ENCODE measurements around the gene ZCCHC18.
A peak's percentile ranks its signal among the peaks of the same experiment; 100 is the strongest.
"Not testable (repeated sequence)": the region's sequence is repeated elsewhere in the genome, so short reads cannot be mapped to it uniquely, and the experiment has no call there.

The ZCCHC18 gene

GRCh38 chrX:104105330-104106262 lies 6.7 kb upstream of the ZCCHC18 start:
- Histone ChIP-seq H3K4me1 (ENCODE audit: control insufficient read depth, low read depth, low read length) (no peaks in the 10 kb centered on the region), H3K36me3 (ENCODE audit: control insufficient read depth, low read depth, low read length) (no peaks in the 10 kb centered on the region), H3K4me3 (ENCODE audit: low read length) (no peak overlapping the region), H3K27ac (ENCODE audit: low read length) (no peak overlapping the region), H3K9me3 (ENCODE audit: control insufficient read depth, low read depth, low read length) (no peaks in the 10 kb centered on the region), H3K27me3 (ENCODE audit: control insufficient read depth, insufficient read depth, low read length) (no peaks in the 10 kb centered on the region), H3K9ac (ENCODE audit: low read length) (no peak overlapping the region)

DNA sequence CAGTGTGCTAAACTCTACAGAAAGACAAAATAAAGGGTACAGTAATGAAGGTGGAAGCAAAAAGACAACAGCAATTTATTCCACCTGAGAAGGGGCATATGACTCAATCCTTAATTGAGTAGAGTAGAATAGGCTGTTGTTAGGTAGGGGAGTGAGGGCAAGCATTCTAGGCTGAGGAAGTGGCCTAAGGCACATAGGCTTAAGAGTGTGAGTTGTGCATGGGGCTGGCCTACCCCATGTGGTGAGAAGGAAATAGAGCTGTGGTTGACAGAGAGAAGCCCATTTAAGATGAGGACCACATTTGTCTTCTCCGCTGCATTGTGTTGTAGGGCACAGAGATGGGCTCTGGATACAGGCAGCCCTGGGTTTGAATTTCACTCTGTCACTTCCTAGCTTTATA lies 3.4 kb upstream of the ZCCHC18 start:
- no peaks in the 10 kb centered on the region for H3K36me3 ChIP-seq (ENCODE audit: control insufficient read depth, low read depth, low read length)
- H3K4me3 ChIP-seq (ENCODE audit: low read length): no peak overlapping the region
- H3K9ac ChIP-seq (ENCODE audit: low read length): no peak overlapping the region
- peaks cover 5% of the 10 kb centered on the region for H3K4me1 ChIP-seq (ENCODE audit: control insufficient read depth, low read depth, low read length)
- peaks cover 5% of the 10 kb centered on the region for H3K27me3 ChIP-seq (ENCODE audit: control insufficient read depth, insufficient read depth, low read length)
- H3K9me3 ChIP-seq (ENCODE audit: control insufficient read depth, low read depth, low read length): no peaks in the 10 kb centered on the region
- no peak overlapping the region for H3K27ac ChIP-seq (ENCODE audit: low read length)

GRCh38 chrX:104110491-104111240 lies 1.7 kb upstream of the ZCCHC18 start:
- not testable (repeated sequence) for H3K9ac ChIP-seq (ENCODE audit: low read length); H3K27ac ChIP-seq (ENCODE audit: low read length); H3K9me3 ChIP-seq (ENCODE audit: control insufficient read depth, low read depth, low read length)

GRCh38 chrX:104113222-104113965 lies 1.1 kb downstream of the ZCCHC18 start:
- Histone ChIP-seq H3K4me3 (ENCODE audit: low read length) (peak overlapping the region; percentile 90), H3K9ac (ENCODE audit: low read length) (peak overlapping the region; percentile 88), H3K9me3 (ENCODE audit: control insufficient read depth, low read depth, low read length) (no peaks in the 10 kb centered on the region), H3K27me3 (ENCODE audit: control insufficient read depth, insufficient read depth, low read length) (peaks cover 17% of the 10 kb centered on the region), H3K27ac (ENCODE audit: low read length) (no peak overlapping the region), H3K36me3 (ENCODE audit: control insufficient read depth, low read depth, low read length) (no peaks in the 10 kb centered on the region), H3K4me1 (ENCODE audit: control insufficient read depth, low read depth, low read length) (peaks cover 8% of the 10 kb centered on the region)

More at GRCh38 chrX:104110491-104111240, 1.7 kb upstream of the ZCCHC18 start:
- not testable (repeated sequence) for H3K36me3 ChIP-seq (ENCODE audit: control insufficient read depth, low read depth, low read length); H3K4me1 ChIP-seq (ENCODE audit: control insufficient read depth, low read depth, low read length); H3K4me3 ChIP-seq (ENCODE audit: low read length)
- peaks cover 17% of the 10 kb centered on the region for H3K27me3 ChIP-seq (ENCODE audit: control insufficient read depth, insufficient read depth, low read length)

GRCh38 chrX:104117759-104118158 lies 5.4 kb downstream of the ZCCHC18 start:
- Histone ChIP-seq H3K4me3 (ENCODE audit: low read length) (no peak overlapping the region), H3K9ac (ENCODE audit: low read length) (no peak overlapping the region), H3K4me1 (ENCODE audit: control insufficient read depth, low read depth, low read length) (peaks cover 13% of the 10 kb centered on the region), H3K36me3 (ENCODE audit: control insufficient read depth, low read depth, low read length) (no peaks in the 10 kb centered on the region), H3K27me3 (ENCODE audit: control insufficient read depth, insufficient read depth, low read length) (peaks cover 17% of the 10 kb centered on the region), H3K9me3 (ENCODE audit: control insufficient read depth, low read depth, low read length) (no peaks in the 10 kb centered on the region), H3K27ac (ENCODE audit: low read length) (no peak overlapping the region)

DNA sequence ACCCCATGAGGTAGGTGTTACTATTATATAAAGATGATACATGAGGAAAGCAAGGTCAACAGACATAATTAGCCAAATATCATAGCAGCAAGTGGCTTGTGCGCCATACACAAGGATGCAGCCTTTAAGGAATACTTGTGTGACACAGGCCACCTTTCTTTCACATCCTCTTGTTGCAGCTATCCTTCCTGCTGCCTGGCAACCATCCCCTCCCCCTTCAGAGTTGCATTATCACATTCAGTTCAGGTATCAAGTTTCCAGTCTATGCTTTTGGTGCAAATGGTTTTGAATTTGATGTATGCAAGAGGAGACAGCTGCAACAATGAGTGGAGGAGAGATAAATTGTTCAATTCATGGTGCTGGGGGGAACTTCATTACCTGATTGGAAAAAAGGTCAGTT lies 6.4 kb downstream of the ZCCHC18 start:
- Histone ChIP-seq H3K9me3 (ENCODE audit: control insufficient read depth, low read depth, low read length) (no peaks in the 10 kb centered on the region), H3K27me3 (ENCODE audit: control insufficient read depth, insufficient read depth, low read length) (peaks cover 14% of the 10 kb centered on the region), H3K36me3 (ENCODE audit: control insufficient read depth, low read depth, low read length) (no peaks in the 10 kb centered on the region), H3K4me3 (ENCODE audit: low read length) (no peak overlapping the region), H3K4me1 (ENCODE audit: control insufficient read depth, low read depth, low read length) (peaks cover 9% of the 10 kb centered on the region), H3K27ac (ENCODE audit: low read length) (no peak overlapping the region), H3K9ac (ENCODE audit: low read length) (no peak overlapping the region)

DNA sequence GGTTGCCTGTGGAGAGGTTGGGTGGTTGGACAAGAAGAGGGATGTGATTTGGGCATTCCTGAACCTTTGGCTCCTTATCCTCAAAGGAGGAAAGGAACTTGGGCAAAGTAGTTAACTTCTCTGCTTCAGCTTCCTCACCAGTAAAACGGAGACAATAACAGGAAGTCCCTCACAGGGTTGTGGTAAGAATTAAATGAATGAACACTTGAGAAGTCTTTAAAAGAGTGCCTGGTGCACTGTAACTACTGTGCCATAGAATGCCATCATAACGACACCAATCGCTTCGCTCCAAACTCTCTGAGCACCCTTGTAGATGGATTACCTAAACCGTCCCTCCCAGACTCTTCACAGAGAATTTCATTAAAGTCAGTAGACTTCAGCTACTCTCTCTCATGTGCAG lies 10.5 kb downstream of the ZCCHC18 start:
- H3K27me3 ChIP-seq (ENCODE audit: control insufficient read depth, insufficient read depth, low read length): no peaks in the 10 kb centered on the region
- no peaks in the 10 kb centered on the region for H3K9me3 ChIP-seq (ENCODE audit: control insufficient read depth, low read depth, low read length)
- no peaks in the 10 kb centered on the region for H3K36me3 ChIP-seq (ENCODE audit: control insufficient read depth, low read depth, low read length)
- H3K4me1 ChIP-seq (ENCODE audit: control insufficient read depth, low read depth, low read length): peaks cover 5% of the 10 kb centered on the region
- H3K9ac ChIP-seq (ENCODE audit: low read length): no peak overlapping the region
- H3K27ac ChIP-seq (ENCODE audit: low read length): no peak overlapping the region
- H3K4me3 ChIP-seq (ENCODE audit: low read length): no peak overlapping the region

- Histone ChIP-seq H3K4me1 (ENCODE audit: control insufficient read depth, low read depth, low read length) (no peaks in the 10 kb centered on the region), H3K36me3 (ENCODE audit: control insufficient read depth, low read depth, low read length) (no peaks in the 10 kb centered on the region), H3K27me3 (ENCODE audit: control insufficient read depth, insufficient read depth, low read length) (no peaks in the 10 kb centered on the region), H3K27ac (ENCODE audit: low read length) (no peak overlapping the region), H3K9ac (ENCODE audit: low read length) (no peak overlapping the region), H3K4me3 (ENCODE audit: low read length) (no peak overlapping the region), H3K9me3 (ENCODE audit: control insufficient read depth, low read depth, low read length) (no peaks in the 10 kb centered on the region)
Observed at GRCh38 chrX:104126856-104127255, 14.5 kb downstream of the ZCCHC18 start.

DNA sequence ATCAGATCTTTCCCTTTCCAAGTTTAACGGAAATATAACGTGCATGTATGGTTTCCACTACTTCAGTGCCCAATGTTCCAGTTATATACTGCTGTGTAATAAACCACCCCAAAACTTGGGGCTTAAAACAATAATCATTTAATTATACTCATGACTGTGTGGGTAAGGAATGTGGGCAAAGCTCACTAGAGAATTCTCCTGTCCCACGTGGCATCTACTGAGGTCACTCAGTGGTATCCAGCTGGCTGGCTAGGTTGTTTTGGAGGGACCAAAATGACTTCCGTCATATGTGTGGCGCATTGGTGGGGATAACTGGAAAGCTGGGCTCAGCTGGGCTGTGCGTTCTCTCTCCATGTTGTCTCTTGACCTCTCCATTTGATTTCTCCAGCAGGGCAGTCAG lies 18.5 kb downstream of the ZCCHC18 start:
- no peak overlapping the region for H3K9ac ChIP-seq (ENCODE audit: low read length)
- no peaks in the 10 kb centered on the region for H3K27me3 ChIP-seq (ENCODE audit: control insufficient read depth, insufficient read depth, low read length)
- no peaks in the 10 kb centered on the region for H3K36me3 ChIP-seq (ENCODE audit: control insufficient read depth, low read depth, low read length)
- no peaks in the 10 kb centered on the region for H3K9me3 ChIP-seq (ENCODE audit: control insufficient read depth, low read depth, low read length)
- H3K27ac ChIP-seq (ENCODE audit: low read length): no peak overlapping the region
- H3K4me1 ChIP-seq (ENCODE audit: control insufficient read depth, low read depth, low read length): no peaks in the 10 kb centered on the region
- H3K4me3 ChIP-seq (ENCODE audit: low read length): no peak overlapping the region

DNA sequence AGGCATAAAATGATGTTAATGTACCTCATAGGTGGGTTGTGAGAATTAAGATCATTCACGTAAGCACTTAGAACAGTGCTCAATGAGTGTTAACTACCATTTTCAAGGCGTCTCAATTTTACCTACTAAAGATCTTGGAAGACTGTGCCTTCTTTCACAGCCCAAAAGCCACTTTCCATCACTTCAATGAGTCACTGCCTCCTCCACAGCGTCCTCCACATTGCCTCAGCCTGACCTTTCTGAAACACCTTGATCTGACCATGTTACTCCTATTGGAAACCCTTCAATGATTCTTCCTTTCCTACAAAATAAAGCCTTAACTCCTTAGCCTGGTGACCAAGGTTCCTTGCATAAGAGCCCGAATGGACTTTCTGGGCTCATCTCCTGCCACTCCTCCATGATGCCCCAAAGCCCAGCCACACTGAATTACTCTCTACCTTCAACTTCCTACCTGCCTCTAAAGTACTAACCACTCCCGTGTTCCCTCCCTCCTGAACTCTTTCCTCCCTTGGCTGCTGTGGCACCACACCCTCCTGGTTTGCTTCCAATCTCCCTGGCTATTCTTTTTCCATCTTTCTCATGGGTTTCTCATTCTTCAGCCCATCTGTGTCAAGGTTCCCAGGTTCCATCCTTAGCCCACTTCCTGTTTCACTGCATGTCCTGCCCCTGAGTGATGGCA lies 22.4 kb downstream of the ZCCHC18 start:
- H3K4me1 ChIP-seq (ENCODE audit: control insufficient read depth, low read depth, low read length): no peaks in the 10 kb centered on the region

GRCh38 chrX:104135677-104136076 lies 23.4 kb downstream of the ZCCHC18 start:
- no peaks in the 10 kb centered on the region for H3K27me3 ChIP-seq (ENCODE audit: control insufficient read depth, insufficient read depth, low read length)
- no peak overlapping the region for H3K27ac ChIP-seq (ENCODE audit: low read length)
- H3K36me3 ChIP-seq (ENCODE audit: control insufficient read depth, low read depth, low read length): no peaks in the 10 kb centered on the region
- H3K9me3 ChIP-seq (ENCODE audit: control insufficient read depth, low read depth, low read length): no peaks in the 10 kb centered on the region
- H3K4me1 ChIP-seq (ENCODE audit: control insufficient read depth, low read depth, low read length): no peaks in the 10 kb centered on the region
- no peak overlapping the region for H3K9ac ChIP-seq (ENCODE audit: low read length)
- no peak overlapping the region for H3K4me3 ChIP-seq (ENCODE audit: low read length)

More for the DNA sequence above, 22.4 kb downstream of the ZCCHC18 start:
- H3K27me3 ChIP-seq (ENCODE audit: control insufficient read depth, insufficient read depth, low read length): no peaks in the 10 kb centered on the region
- no peaks in the 10 kb centered on the region for H3K9me3 ChIP-seq (ENCODE audit: control insufficient read depth, low read depth, low read length)
- H3K4me3 ChIP-seq (ENCODE audit: low read length): no peak overlapping the region
- H3K27ac ChIP-seq (ENCODE audit: low read length): no peak overlapping the region
- no peaks in the 10 kb centered on the region for H3K36me3 ChIP-seq (ENCODE audit: control insufficient read depth, low read depth, low read length)
- no peak overlapping the region for H3K9ac ChIP-seq (ENCODE audit: low read length)

All from iPS-18a (cell line).